Stimulated activated CD8-positive, alpha-beta memory T cell treated with anti-CD3 and anti-CD28 coated beads, Interleukin-7, amount 100 ng/mL, for 24 hours (primary cell): ENCODE data around the gene MAP3K5.

Source experiments
- DNase-seq: peaks from one replicate; pipeline ENCODE4 v3.0.0-alpha.2; 2020; ENCODE audit warnings: low read depth

The MAP3K5 gene

DNA sequence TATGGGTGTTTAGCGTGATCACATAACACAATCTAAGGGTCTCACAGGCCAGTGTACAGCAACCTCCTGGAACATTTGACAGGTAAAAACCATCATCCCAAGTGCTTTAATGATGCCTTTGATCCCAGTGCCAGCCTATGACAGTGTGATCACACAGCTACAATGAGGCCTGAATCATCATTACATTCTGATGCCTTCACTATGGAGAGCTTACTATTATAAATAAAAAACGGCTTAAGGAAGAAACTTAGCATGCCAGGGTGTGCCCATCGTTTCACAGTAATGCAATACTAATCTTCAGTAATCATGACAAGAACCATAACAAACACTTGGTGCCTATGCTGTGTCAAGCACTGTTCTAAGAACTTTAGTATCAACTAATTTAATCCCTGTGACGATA, 253.4 kb downstream of the MAP3K5 start:
- no peak for DNase-seq

DNA sequence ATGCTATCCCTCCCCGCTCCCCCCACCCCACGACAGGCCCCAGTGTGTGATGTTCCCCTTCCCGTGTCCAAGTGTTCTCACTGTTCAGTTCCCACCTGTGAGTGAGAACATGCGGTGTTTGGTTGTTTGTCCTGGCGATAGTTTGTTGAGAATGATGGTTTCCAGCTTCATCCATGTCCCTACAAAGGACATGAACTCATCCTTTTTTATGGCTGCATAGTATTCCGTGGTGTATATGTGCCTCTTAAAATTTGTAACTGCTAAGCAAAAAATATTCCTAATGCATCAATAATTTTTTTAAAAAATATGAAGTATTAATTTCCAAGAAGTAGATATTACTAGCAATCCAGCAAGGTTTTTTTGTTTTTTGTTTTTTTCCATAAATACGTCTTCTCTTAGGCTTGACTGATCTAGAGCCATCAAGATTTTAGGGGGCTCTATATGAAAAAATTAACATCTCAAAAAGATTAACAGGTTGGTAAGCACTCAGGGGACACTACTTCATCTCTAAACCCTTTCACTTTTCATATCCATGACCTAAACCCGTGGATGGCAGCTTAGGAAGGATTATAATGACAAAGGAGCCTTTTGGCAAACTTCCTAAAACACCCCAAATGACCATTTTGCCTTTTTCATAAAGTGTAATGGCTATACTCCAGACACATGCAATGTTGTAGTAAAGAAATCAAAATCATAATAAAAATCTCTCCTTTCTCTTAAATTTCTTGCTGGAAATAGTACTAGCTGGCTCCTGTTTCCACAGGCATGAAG, 256.2 kb downstream of the MAP3K5 start:
- DNase-seq, result no peak

DNA sequence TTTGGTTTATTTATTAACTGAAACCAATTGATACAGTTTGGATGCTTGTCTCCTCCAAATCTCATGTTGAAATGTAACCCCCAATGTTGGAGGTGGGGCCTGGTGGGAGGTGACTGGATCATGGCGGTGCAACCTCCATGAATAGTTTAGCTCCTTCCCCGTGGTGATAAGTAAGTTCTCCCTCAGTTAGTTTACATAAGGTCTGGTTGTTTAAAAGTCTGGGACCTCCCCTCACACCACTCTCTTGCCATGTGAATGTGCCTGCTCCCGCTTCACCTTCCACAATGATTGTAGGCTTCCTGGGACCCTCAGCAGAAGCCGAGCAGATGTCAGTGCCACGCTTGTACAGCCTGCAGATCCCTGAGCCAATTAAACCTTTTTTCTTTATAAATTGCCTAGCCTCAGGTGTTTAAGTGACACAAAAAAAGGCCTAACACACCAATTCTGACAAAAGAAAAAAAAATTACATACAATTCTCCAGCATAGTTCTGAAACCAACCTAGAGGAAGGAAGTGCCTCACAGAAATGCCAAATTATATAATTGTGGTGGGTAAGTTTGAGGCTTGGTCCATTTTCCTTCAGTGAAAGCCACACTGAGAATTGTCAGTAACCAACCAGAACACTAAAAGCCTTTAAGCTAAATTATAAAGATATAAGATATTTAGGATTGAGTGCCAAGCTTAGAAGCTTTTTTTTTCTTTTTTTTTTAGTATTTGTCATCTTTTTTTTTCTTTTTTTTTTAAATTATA, 257.1 kb downstream of the MAP3K5 start:
- no peak for DNase-seq

DNA sequence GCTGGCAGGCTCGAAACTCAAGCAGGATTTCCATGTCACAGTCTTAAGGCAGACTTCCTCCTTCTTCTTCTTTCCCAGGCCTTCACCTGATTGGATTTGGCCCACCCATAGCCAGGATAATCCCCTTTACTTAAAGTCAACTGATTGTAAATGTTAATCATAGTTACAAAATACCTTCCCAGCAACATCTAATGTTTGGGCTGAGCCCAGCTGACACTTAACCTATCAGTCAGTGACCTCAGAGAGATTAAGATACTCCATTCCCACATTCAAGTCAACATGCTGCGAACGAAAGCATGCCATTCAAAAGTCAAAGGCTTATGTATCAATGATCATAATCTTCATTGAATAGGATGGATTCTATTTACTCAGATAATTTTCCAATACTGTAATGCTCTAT, 258.0 kb downstream of the MAP3K5 start:
- DNase-seq, result no peak

DNA sequence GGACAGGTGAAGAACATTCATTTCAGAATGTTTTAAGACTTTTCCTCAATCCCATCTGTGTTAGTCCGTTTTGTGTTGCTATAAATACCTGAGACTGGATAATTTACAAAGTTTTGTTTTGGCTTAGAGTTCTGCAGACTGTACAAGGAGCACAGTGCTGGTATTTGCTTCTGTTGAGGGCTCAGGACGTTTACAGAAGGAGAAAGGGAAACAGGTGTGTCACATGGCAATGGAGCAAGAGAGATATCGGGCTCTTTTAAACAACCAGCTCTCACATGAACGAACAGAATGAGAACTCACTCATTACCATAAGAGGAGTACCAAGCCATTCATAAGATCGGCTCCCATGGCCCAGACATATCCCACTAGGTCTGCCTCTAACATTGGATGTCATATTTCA, 258.8 kb downstream of the MAP3K5 start:
- DNase-seq, result no peak

DNA sequence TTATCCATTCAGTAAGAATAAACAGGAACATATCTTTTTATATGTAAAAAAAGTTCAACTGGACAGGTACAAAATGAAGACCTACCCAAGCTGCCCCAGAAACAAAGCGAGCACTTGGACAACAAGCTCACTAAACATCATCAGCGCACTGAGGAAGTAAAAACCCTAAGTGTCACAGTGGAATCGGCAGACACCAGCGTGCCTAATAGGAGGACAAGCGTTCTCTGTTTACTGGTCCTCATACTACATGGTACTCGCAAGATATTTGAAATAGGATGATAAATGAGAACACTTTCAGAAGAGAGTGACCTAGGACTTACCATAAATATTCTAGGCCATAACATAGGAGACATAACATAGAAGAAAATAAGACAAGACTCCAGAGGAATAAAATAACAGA, 260.2 kb downstream of the MAP3K5 start:
- DNase-seq, result no peak

DNA sequence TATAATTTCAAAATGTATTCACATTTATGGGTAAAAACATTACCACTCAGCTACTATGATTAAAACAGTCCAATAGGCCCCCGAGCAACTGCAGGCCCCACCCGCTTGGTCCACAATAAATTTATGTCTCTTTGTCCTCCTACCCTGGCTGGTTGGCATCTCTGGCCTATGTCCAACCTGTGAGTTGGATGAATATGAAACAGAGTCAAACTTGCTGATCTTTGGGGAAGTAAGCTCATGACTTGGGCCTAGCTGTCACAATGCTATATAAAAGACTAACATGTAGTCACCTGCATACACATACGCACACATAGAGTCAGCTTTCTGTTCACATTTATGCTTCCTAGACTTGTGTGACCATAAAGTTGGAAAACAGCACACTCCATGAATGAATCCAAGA, 262.6 kb downstream of the MAP3K5 start:
- no peak for DNase-seq

DNA sequence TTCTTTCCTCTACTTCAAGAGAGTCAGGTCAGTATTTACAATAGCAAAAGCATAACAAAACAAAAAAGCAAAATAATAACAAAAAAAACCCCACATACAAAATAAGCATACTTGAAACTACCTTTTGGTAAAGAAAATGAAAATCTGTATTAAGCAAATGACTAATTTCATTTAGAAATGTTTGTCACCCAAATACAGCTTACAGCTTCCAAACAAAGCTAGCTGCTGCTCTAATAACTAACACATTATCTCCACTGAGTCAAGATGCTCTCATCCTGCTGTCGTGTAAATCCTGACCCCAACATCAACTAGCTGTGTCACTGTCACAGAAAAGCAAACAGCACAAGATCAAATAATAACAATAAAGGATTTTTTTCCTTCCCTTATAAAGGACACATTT, 263.8 kb downstream of the MAP3K5 start:
- DNase-seq, result no peak

DNA sequence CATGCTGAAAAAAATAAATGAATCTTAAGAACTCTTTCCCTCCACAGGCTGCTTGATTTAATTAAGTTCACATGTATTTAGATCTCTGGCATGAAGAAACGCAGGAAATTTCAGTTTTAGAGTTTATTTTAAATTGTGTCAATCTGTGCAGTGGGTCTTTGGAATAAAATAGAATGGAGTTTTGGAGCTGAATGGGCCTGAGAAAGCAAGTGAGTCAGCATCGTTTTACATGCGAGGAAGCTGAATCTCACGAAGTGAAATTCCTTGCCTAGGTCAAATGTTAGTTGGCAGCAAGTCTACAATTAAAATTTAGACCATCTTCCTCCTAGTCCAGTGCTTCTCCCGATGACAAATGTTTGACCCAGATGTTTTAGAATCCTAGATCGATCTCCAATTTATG, 264.4 kb downstream of the MAP3K5 start:
- no peak for DNase-seq

DNA sequence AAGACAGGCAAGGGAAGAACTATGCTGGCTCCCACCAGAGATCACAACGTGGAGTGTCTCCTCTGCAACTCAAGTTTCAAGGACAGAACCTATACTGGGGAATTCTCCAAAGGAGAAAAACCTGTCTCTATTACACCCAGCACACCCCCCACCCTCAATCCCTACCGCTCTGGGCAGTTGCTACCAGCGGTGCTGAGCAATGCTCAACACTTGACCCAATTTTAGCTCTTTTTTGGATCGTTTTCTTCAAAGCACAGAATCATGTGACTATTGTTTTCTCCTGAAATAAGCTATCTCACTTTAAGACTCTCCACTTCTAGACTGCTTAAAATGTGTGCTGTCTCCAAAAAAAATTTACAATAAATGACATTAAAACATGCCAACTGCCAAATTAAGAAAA, 265.3 kb downstream of the MAP3K5 start:
- no peak for DNase-seq

DNA sequence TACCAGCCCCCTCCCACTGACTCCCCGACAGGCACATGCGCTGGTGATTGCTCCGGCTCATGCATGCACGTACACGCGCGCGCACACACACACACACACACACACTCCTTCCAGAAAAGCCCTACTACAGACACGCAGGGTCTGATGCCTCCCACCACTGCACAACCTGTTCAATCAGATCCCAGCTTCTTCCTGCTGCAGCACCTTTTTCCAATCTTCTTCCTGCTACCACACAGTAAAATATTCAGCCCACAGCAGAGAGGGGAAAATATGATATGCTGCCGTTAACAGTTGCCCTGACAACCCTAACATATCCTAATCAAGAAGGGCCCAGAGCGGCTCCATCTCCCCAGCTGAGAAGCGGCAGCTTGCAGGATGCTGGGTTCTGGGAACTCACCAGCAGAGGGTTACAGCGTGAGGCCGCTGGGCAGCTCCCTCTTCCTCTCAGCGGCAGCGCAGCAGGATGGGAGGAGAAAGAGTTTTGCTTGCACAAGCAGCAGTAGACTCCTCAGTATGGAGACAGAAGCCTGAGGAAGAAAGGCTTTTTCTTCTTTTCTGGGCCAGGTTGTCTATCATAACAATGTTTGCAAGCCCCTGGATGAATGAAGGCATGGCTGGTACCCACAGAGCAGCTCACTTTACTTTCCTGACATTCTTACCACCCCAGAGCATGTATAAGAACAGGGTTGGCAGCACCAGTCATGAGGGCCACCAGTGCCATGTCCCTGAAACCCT, 265.9 kb downstream of the MAP3K5 start:
- DNase-seq, result no peak

DNA sequence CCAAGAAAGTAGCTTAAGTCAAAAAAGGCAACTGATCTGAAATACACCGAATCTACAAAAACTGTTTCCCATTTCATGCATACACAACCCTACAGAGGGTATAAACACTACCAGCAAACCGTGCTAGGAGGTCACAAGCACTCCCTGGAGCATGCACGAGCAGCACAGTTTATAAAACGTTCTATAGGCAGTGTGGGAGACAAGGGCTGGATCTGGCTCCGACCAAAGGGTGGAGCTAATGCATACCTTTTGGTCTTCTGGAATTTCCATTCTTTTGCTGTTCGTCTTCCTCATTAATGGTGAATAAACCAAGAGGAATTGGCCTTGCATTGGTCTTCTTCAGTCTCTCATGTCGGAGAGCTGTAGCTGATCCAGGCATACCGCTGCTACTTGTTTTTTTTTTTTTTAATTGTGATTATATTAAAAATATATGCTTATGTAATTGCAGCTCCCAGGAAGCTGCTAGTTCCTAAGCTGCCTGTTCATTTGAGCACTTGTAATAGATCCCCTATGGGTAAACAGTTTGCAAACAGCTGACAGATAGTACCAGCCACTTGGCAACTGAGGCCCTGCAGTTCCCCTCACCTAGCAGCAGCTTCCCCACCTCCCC, 266.6 kb downstream of the MAP3K5 start:
- no peak for DNase-seq

DNA sequence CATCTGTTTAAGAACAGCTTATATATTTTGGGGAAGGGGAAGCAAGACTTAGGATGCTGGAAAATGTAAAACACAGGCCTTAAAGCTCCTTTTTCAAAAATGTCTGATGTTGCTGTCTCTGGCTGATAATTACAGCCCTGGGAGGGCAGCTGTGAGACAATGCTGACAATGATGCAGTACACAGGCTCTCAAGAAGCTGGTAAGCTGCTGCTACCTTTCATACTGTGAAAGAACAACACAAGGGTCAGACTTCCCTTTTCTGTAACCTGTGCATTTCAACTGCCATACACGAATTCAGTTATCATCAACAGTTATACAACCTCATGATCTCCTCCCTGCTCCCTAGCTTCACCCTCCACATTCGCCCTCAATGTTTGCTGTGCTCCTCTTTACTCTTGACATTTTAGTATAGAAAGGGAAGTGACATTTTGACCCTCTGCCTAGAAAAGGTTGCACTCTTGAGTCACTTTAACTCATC, 267.3 kb downstream of the MAP3K5 start:
- DNase-seq, result no peak

DNA sequence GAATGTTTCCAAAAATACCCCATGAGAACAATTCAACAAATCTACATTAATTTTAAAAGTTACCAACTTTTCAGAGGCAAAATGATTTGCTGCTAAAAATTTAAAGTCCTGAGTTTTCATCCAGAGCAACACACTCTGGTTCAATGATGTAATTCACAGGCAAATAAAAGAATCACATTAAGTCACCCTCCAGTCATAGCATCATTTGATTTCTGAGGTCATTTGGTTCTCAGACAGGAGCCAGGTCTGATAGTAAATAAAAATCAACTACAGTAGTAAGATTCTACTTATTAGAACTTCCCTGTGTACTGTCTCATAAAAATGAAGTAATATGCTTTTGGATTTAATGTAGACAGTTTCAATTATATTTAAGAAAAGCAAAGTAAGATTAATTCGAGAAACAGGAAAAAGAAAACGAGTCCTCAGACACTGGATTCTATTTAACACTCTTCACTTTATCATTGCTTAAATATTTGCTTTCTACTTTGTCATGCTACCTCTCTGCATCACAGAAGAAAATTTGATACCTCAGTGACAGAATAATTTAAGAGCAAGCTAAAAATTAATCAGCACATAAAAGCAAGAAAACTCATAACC, 267.8 kb downstream of the MAP3K5 start:
- no peak for DNase-seq

DNA sequence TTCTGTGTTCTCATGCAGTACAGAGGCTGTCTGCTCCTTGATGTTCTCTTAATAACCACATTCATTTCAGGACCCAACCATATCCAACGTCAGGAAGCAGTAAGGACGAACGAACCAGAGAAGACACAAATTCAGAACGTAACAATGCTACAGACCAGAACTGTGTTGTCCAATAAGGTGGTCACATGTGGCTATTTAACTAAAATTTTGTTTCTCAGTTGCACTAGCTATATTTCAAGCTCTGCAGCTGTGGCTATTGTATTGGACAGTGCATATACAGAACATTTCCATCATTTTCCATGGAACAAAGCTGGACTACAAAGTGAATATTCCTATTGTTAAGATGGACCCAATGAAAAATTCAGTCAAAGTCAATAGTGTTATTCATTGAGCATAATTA, 269.1 kb downstream of the MAP3K5 start:
- DNase-seq, result no peak

DNA sequence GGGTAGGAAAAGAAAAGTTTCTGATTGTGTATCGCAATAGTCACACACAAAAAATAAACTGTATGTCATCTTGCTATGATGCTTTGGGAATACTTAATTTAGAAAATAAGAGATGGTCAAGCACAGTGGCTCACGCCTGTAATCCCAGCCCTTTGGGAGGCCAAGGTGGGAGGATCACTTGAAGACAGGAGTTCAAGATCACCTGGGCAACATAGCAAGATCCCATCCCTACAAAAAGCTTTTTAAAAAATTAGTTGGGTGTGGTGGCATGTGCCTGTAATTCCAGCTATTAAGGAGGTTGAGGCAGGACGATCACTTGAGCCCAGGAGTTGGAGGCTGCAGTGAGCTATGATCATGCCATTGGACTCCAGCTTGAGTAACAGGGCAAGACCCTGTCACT, 269.6 kb downstream of the MAP3K5 start:
- DNase-seq, result no peak

DNA sequence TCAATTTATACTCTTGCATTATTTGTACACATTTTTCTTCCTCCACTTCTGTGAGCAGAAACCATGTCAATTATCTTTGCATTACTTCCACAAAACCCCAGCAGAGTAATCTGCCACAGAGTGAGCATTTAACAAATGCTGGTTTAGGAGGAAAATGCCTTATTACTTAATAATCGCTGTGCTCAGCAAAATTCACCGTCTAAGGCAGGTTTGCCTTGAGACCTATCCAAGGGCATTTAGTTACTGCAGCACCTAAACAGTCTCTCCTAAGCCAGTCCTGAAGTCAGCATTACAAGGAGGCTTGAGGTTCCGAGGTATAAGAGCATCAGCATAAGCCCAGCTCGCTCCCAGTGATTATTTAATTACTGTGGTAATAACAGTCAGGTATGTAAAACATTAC, 270.4 kb downstream of the MAP3K5 start:
- no peak for DNase-seq

DNA sequence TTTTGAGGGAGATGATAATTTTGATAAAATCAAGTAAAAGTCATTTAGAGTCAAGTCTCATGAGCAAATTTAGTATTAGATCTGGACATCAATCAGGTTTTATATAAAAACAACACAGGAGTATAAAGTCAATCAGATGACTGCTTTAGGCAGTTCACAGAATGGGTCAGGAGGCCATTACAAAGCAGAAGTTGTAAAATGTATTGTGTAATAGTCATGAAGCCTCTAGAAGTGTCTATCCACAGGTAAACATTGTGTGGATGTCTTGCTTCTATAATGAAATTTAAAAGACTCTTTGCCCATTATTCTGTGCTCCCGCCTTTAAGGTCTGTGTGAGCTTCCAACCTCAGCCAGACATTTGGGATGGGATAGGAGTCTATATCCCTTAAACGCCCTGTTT, 270.9 kb downstream of the MAP3K5 start:
- no peak for DNase-seq

DNA sequence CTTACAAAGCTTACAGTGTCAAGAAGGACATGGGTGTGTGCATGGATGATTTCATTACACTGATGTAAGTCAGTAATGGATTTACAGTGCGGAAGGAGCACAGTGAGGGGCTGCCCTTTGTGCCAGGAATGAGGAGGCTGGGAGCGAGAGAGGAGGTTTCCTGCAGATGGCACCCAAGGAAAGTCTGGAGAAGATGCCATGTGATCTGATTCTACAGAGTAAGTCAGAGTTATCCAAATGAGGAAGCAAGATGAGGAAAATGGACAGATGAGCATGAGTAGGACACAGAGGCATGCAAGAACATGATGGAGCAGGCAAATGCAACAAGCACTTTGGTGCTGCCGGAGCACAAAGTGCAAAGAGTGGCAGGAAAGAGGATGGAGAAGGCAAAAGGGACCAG, 271.8 kb downstream of the MAP3K5 start:
- DNase-seq, result no peak

DNA sequence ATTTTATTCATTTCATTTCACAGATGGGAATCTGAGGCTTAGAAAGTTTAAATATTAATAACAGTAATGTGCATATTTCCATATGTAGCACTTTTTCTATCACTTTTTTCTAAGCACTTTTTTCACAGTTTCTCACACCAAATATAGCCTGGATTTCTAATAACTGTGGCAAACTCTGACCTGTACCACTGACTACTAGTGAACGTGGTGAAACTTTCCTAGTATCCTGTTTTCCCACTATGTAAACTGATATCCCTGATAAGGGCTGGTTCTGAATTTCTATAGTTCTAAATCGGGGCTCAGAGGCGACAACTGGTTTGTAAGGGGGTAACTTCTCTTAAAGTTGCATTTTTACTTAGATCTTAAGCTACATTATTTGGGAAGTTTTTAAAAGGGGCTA, 274.7 kb downstream of the MAP3K5 start:
- DNase-seq, result no peak

DNA sequence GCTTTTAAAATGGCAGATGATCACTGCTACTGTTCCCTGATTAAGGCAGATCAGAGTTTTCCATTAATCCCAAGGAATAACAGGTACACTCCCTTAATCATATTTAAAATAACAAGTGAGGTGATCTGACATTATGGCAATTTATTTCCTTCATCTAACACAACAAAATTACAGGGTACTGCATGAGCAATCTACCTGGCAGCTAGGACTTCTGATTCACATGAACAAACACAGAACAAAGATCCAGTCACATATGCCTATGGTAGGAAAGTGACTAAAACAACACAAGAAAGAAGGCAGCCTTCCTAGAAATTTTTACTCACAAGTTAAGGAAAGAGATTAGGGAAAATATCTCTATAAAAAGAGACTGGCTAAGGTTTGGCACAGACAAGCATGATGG, 275.3 kb downstream of the MAP3K5 start:
- no peak for DNase-seq

DNA sequence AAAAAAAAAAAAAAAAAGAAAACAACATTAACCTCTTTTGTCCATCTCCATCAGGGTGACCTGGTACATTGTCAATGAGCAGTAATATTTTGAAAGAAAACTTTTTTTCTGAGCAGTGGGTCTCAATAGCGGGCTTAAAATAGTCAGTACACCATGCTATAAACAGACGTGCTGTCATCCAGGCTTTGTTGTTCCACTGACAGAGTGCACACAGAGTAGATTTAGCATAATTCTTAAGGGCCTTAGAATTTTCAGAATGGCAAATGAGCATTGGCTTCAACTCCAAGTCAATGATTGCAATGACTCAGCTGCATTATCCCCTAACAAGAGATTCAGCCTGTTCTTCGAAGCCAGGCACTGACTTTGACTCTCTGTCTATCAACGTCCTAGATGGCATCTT, 277.7 kb downstream of the MAP3K5 start:
- DNase-seq, result no peak
